HFFc6 (cell line): ENCODE data around the gene ME3. TPM values are rescaled to one million over a fixed set of nuclear protein-coding genes. Genes with fewer than 3 reads are reported as not detected.
"Not testable (repeated sequence)": the region's sequence is repeated elsewhere in the genome, so short reads cannot be mapped to it uniquely, and the experiment has no call there.

Experiments
- DNase-seq: peaks from one replicate; pipeline ENCODE4 v3.0.0-alpha.2; 2018
- H3K27ac Mint-ChIP-seq: 2 replicates; pipeline ENCODE4 v1.8.0; 2020; ENCODE audit warnings: mild to moderate bottlenecking, mixed read lengths
- H3K27me3 Mint-ChIP-seq: 2 replicates; pipeline ENCODE4 v1.8.0; 2021; ENCODE audit warnings: mild to moderate bottlenecking, moderate library complexity, mixed read lengths; ENCODE audit not compliant: insufficient read depth
- H3K36me3 Mint-ChIP-seq: 2 replicates; pipeline ENCODE4 v1.8.0; 2021; ENCODE audit warnings: low read depth, mixed read lengths
- H3K4me1 Mint-ChIP-seq: 2 replicates; pipeline ENCODE4 v1.8.0; 2020; ENCODE audit warnings: low read depth, mixed read lengths
- H3K4me3 Mint-ChIP-seq: 2 replicates; pipeline ENCODE4 v1.8.0; 2020; ENCODE audit warnings: mild to moderate bottlenecking, moderate library complexity, mixed read lengths
- H3K9me3 Mint-ChIP-seq: 2 replicates; pipeline ENCODE4 v1.8.0; 2020; ENCODE audit warnings: mild to moderate bottlenecking, mixed read lengths
- total RNA-seq, 6 experiments: library from RNA; stranded (reverse); fragmentation: NEBNext Ultra II Directional; extraction: Animal tissue kit (Norgen Biotek cat#: 25700); gene quantifications; 2 replicates in 1 of 6; 3 replicates in 5 of 6; pipeline ENCODE4 v1.2.3, GENCODE V29; 2021
- TF ChIP-seq, protein P1 (sequence below): fragments of 200-600 bp; sonication (generic); IDR thresholded peaks from 2 replicates; pipeline ENCODE4 v1.5.0; 2021; ENCODE audit warnings: antibody characterized with exemption, mild to moderate bottlenecking

Gene ME3
- total RNA-seq, 6 experiments from 2014 or later, result 3.5 to 8.6 (median 6.6) TPM

DNA sequence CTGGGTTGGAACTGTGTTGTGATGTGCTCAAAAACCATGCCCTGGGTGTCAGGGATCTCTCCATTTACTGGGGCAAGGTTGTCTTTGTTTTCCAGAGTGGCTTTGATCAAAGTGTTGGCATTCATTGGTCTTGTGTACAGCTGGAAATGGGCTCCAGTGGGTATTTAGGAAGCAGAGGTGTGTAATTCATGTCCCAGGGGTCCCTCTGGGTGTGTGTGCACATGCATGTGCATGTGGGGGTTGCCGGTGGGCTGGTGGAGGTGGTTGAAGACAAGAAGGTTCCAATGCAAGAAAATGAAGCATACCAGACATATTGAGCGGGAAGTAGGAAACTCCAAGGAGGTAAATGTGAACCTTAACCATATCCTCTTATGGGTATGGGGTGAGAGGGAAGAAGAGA is 121.7 kb downstream of the ME3 start:
- no peaks in the 10 kb centered on the region; the same call in 1 of the 2 replicates for H3K27me3 Mint-ChIP-seq
- no peak overlapping the region for H3K4me3 Mint-ChIP-seq
- peaks cover 14% of the 10 kb centered on the region for H3K36me3 Mint-ChIP-seq
- peaks cover 49% of the 10 kb centered on the region for H3K4me1 Mint-ChIP-seq
- DNase-seq, result no peak
- no peak overlapping the region for H3K27ac Mint-ChIP-seq
- H3K9me3 Mint-ChIP-seq, result no peaks in the 10 kb centered on the region
- TF ChIP-seq, protein P1, sequence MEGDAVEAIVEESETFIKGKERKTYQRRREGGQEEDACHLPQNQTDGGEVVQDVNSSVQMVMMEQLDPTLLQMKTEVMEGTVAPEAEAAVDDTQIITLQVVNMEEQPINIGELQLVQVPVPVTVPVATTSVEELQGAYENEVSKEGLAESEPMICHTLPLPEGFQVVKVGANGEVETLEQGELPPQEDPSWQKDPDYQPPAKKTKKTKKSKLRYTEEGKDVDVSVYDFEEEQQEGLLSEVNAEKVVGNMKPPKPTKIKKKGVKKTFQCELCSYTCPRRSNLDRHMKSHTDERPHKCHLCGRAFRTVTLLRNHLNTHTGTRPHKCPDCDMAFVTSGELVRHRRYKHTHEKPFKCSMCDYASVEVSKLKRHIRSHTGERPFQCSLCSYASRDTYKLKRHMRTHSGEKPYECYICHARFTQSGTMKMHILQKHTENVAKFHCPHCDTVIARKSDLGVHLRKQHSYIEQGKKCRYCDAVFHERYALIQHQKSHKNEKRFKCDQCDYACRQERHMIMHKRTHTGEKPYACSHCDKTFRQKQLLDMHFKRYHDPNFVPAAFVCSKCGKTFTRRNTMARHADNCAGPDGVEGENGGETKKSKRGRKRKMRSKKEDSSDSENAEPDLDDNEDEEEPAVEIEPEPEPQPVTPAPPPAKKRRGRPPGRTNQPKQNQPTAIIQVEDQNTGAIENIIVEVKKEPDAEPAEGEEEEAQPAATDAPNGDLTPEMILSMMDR, result no peak

GRCh38 chr11:86548271-86548917 is 124.0 kb downstream of the ME3 start:
- Mint-ChIP-seq H3K9me3 (no peaks in the 10 kb centered on the region), H3K36me3 (0 out of 2 replicates have a peak, but pooled peaks cover 4% of the 10 kb centered on the region), H3K27me3 (no peaks in the 10 kb centered on the region; the same call in 1 of the 2 replicates), H3K27ac (peak overlapping the region; percentile 66), H3K4me3 (no peak overlapping the region), H3K4me1 (peaks cover 49% of the 10 kb centered on the region)
- TF ChIP-seq, protein P1, result no peak
- peak; percentile 28 for DNase-seq

DNA sequence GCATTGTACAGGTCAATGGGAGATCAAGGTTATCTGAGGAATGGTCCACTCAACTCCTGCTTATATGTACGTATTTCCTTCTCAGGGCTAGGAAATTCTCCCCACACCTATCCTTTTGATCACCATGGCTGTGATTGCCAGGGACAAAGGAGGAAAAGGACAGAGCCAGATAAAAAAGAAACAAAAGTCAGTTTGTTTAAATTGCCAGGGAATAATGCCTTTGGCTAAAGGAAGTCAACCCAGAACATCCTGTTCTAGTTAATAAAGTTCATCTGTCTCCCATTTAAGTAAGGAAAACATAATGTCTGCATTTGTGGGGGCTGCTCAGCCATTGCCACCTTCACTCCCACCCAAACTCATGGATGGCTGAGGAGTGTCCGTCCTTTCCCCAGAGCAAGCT is 124.7 kb downstream of the ME3 start:
- Mint-ChIP-seq H3K27ac (no peak overlapping the region; the same call in 1 of the 2 replicates), H3K36me3 (0 out of 2 replicates have a peak, but pooled peaks cover 4% of the 10 kb centered on the region)

DNA sequence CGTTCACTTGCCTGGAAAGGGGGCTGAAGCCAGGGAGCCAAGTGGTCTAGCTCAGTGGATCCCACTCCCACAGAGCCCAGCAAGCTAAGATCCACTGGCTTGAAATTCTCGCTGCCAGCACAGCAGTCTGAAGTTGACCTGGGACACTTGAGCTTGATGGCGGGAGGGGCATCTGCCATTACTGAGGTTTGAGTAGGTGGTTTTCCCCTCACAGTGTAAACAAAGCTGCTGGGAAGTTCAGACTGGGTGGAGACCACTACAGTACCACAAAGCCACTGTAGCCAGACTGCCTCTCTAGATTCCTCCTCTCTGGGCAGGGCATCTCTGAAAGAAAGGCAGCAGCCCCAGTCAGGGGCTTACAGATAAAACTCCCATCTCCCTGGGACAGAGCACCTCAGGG is 131.1 kb downstream of the ME3 start:
- H3K27me3 Mint-ChIP-seq, H3K36me3 Mint-ChIP-seq, H3K27ac Mint-ChIP-seq, DNase-seq, H3K9me3 Mint-ChIP-seq, H3K4me3 Mint-ChIP-seq, H3K4me1 Mint-ChIP-seq: not testable (repeated sequence)

More for the DNA sequence above, 124.7 kb downstream of the ME3 start:
- Mint-ChIP-seq H3K27me3 (no peaks in the 10 kb centered on the region; the same call in 1 of the 2 replicates), H3K4me3 (no peak overlapping the region), H3K4me1 (peaks cover 48% of the 10 kb centered on the region), H3K9me3 (no peaks in the 10 kb centered on the region)
- TF ChIP-seq, protein P1, result no peak
- DNase-seq, result no peak

DNA sequence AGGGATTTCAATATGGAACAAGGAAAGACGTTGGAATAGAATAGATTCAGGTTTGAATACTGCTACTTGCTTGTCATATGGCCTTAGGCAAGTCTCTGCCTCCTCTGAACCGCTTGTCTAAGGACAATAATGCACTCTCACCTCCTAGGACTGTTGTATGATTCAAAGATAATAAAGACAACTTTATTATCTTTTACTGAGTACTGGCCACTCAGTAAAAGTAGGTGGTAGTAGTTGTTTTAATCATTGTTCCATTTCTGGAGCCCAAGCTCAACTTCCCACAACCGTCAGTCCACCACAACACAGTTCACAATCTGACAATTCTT is 134.2 kb downstream of the ME3 start:
- Mint-ChIP-seq H3K27me3 (no peaks in the 10 kb centered on the region), H3K9me3 (0 out of 2 replicates have a peak, but pooled peaks cover 7% of the 10 kb centered on the region), H3K27ac (no peak overlapping the region), H3K36me3 (no peaks in the 10 kb centered on the region), H3K4me3 (no peak overlapping the region), H3K4me1 (no peaks in the 10 kb centered on the region)
- TF ChIP-seq, protein P1, result no peak
- DNase-seq, result no peak

GRCh38 chr11:86537541-86538222 is 134.7 kb downstream of the ME3 start:
- TF ChIP-seq, protein P1, result no peak

More at GRCh38 chr11:86537541-86538222, 134.7 kb downstream of the ME3 start:
- Mint-ChIP-seq H3K36me3 (no peaks in the 10 kb centered on the region), H3K27ac (no peak overlapping the region), H3K4me3 (no peak overlapping the region), H3K9me3 (0 out of 2 replicates have a peak, but pooled peaks cover 7% of the 10 kb centered on the region), H3K27me3 (no peaks in the 10 kb centered on the region), H3K4me1 (no peaks in the 10 kb centered on the region)
- no peak for DNase-seq
